HG03342 (cell line): ENCODE results near the gene CFDP1.

Experiments used
- ATAC-seq: cut with Tn5 transposase; IDR thresholded peaks from one replicate; pipeline ENCODE4 v1.9.1; 2021; ENCODE audit warnings: mild to moderate bottlenecking, moderate library complexity; ENCODE audit not compliant: unreplicated experiment

Gene CFDP1

GRCh38 chr16:75323933-75324332, 109.4 kb downstream of the CFDP1 start:
- no peak for ATAC-seq

DNA sequence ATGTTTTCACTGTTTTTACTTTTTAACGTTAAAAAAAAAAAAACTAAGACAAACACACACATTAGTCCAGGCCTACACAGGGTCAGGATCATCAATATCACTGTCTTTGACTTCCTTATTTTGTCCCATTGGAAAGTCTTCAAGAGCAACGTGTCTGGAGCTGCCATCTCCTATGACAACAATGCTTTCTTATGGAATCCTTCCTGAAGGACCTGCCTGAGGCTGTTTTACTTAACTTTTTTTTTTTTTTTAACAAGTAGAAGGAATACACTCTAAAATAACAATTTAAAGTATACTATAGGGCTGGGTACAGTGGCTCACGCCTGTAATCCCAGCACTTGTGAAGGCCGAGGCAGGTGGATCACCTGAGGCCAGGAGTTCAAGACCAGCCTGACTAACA, 110.1 kb downstream of the CFDP1 start:
- no peak for ATAC-seq

GRCh38 chr16:75322740-75323139, 110.6 kb downstream of the CFDP1 start:
- ATAC-seq, result no peak

DNA sequence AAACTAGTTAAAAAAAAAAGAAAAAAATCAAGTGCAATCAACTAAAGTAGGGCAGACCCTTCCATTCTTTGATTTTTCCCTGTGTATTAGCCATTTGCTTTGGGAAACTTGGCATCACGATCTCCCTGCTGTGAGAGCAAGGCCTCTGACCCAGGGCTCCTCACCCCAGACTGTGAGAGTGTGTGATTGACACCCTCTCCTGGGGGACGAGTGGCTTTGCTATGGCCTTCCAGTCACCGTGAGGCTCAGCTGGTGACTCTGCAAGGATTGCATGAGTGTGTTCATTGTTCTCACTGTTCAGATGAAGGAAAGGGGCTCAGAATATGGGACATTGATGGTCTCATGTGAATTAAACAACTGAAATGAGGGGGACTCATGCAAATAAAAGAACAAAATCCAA, 112.9 kb downstream of the CFDP1 start:
- no peak for ATAC-seq

DNA sequence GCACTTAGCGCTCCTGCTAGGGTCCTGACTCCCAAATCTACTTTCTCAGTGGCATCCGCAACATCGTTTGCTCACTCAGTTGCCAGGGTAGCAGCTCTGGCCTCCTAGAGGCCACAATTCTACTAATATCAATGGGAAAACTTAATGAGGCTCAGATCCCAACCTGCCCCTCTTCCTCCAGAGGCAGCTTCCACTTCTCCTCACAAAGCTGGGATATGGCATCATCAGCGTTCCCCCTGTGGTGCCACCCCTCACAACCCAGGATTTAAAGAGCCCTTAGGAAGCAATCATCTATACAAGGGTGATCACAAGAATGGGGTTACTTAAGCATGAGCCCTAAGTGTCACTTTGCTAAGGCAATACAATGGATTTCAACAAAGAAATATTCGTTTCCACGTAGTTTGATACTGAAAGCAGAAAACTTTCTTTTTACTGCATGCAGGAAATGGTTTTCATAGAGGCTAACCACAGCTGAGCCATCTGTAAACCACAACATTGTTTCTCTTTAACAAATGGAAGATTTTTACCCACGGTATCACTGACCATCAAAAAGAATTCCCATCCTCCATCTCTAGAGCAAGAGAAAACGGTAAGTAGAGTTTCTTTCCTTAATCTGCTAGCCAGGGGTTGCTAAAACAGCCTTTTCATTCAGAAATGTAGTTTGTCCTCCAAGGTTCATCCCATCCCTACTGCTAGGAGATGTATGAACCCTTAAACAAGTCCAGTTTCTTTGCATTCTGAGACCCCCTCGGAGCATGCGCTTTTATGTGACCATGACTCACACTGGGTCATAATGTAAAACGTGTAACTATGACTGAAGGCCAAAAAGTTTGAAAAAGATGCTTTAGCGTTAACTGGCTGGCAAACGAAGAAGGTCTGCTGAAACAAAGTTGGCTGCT, 113.5 kb downstream of the CFDP1 start:
- ATAC-seq, result peak; percentile 70

- no peak for ATAC-seq
Observed at GRCh38 chr16:75318737-75319136, 114.6 kb downstream of the CFDP1 start.

- ATAC-seq, result no peak
Observed at GRCh38 chr16:75317532-75317931, 115.8 kb downstream of the CFDP1 start.

GRCh38 chr16:75317101-75317522, 116.2 kb downstream of the CFDP1 start:
- no peak for ATAC-seq

DNA sequence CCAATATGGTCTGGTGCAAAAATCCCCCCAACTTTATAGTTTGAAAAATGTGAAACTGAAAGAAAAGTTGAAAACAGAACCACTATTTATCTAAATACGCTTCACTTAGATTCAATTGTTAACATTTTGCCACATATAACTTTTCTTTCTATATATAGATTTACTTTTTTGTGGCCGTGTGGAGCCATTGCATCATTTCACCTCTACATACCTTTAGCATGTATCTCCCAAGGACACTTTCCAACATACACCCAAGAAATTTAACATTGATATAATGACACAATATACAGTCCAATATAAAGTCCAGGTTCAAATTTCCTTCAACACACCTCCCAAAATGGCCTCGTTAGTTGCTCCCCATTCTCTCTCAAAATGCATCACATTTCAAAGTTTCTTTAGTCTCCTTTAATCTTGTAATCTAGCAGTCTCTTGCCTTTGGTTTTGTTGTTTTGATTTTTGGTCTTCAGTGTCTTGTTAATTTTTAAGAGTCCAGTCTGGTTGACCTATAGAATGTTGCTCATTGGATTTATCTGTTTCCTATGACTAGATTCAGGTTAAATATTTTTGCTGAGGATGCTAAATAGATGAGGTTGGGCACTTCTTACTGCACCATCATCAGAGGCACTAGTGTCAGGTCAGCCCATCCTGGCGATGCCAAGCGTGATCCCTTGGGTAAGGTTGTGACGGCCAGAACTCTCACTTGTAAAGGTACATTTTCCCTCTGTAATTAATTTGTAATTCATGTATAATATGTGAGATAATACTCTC, 117.6 kb downstream of the CFDP1 start:
- no peak for ATAC-seq

DNA sequence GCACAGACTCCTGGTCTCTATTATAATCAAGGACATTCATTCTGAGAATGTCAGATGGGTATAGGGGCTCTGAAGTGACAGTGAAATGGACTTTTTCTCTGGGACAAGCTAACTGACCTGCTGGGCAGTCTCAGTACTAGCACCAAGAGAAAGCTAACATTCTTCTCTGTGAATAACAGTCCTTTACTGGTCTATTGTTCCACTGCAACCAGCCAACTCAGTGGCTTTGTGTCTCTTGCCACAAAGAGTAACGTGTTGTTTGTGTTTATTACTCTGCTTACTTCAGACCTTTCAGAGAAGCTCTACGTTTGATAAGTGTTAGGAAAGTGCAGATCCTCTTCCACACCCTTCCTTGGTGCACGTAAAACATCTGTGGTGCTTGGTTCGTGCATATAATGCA, 120.4 kb downstream of the CFDP1 start:
- no peak for ATAC-seq

GRCh38 chr16:75311383-75311938, 121.8 kb downstream of the CFDP1 start:
- ATAC-seq, result no peak

- ATAC-seq, result no peak
Observed at GRCh38 chr16:75310541-75310940, 122.8 kb downstream of the CFDP1 start.

DNA sequence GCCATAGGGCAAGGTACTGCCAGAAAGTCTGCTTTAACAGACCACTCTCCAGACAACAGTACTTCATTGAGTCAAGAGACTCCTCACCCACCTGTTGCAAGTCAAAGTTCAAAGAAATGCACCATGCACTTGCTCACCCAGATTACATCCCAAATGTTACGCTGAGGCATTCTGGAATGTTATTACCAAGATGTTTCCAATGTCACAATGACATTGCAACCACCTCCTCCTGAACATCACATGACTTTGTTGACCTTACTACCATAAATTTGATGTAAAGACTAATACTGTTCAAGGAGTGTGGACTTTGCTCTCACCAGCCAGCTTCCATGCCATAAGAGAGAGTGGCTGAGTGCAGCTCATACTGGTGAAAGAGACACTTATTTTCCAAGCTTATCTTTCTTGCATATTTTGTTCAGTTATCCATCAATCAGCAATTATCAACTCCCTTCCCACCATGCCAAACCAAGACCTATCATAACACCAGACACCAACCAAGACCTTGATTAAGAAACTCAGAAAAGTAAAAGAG, 123.3 kb downstream of the CFDP1 start:
- ATAC-seq, result no peak

DNA sequence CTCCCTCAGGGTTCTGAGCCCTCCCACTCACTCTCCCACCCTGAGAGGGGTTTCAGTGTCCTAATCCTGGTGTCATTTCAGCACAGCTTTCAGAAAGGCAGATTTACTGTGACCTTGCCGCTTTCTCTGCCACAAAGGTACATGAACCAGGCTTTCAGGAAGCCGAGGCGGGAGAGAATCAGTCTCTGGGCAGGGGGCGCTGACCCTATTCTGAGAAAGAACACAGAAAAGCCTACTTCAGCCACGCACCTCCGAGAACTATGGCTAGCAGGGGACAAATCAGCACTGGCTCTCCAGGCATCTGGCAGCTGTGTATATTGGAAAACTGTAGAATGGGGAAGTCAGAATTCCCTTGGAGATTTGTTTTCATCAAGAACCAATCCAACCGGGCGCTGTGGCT, 124.1 kb downstream of the CFDP1 start:
- ATAC-seq, result no peak

GRCh38 chr16:75308011-75308410, 125.3 kb downstream of the CFDP1 start:
- no peak for ATAC-seq

GRCh38 chr16:75307506-75307905, 125.8 kb downstream of the CFDP1 start:
- ATAC-seq, result no peak

DNA sequence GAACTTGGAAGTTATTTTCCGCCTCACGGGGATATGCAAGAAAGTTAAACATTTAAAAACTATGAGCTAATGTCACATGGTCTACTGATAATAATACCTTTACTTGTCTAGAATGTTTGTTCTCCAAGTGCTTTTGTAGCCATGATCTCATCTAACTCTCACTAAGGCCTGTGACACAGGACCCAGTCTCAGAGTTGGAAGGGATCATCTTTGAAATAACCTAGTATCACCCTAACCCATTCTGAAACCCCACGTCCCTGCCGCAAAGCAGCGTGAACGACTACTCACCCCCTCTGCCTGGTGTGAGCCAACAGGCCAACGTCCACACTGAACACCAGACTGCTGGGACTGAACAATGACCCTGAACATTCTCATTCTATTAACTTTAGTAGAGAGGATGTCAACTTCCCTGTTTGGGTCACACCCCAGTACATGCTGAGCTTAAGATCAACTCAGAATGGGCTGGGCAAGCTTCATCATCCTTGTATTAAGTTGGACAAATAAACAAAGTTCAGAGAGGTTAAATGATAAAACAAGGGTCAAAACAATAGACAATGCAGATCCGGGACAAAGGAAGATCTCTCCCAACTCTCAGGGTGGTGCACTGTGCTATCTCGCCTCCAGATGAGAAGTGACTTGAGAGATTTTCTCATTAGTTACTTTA, 127.1 kb downstream of the CFDP1 start:
- no peak for ATAC-seq

- ATAC-seq, result peak; percentile 86
Observed at GRCh38 chr16:75305364-75306098, 127.8 kb downstream of the CFDP1 start.

DNA sequence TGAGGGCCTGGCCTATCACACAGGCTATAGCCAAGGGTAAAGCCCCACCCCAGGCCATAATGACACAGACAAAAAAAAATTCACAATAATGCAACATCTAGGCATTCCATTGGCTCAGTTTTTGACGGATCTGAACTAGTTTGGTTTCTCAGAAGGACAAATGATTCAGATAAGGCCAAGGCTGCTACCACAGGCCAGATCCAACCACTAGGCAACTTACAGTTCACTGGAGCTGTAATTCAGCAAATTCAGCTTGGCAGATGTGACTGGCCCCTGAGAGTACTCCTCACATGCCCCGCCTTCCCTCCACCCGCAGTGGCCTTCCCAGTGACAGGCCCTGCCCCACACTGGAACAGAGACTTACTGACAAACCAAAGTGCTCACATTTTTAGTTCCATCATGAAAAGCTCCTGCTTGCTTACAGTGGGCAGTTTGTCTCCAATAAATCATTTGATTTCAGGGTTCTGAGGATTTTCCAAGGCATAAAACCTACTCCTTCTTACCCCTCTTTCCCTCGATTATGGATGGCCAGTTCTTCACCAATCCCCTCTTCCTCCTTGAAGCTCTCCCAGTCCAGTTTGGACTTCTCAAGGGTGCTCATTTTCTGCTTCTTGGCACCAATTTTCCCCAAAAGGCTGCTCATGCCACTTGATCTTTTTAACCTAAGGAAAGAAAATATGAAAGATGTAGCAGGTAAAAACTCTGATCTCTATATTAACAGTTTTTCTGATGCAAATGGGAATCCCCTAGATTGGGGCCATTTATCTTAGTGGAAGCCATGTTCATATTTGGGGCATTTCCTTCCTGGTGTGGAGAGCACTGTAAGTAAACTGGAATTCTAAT, 128.6 kb downstream of the CFDP1 start:
- ATAC-seq, result no peak
